Uterus (tissue), 4 donors: ENCODE measurements around the gene CEBPZOS. TPM values are rescaled to one million over a fixed set of nuclear protein-coding genes. Genes with fewer than 3 reads are reported as not detected.
"Not testable (repeated sequence)": the region's sequence is repeated elsewhere in the genome, so short reads cannot be mapped to it uniquely, and the experiment has no call there.

Experiments used
- DNase-seq, 2 donors: peaks; one replicate each; pipeline ENCODE4 v3.0.0-alpha.2; 2019 to 2020
- H3K27ac ChIP-seq, 2 donors: fragments of 200-600 bp; sonication (generic); 1 replicate in 1 of 2; 2 replicates in 1 of 2; pipeline ENCODE4 v1.5.1; 2016 to 2018
- H3K27me3 ChIP-seq, 2 donors: fragments of 200-600 bp; sonication (generic); one replicate each; pipeline ENCODE4 v1.5.1; 2018 to 2019; ENCODE audit warnings: control low read depth in 1 of 2
- H3K36me3 ChIP-seq, 2 donors: fragments of 200-600 bp; sonication (generic); one replicate each; pipeline ENCODE4 v1.5.1; 2019; ENCODE audit warnings: control low read depth in 1 of 2
- H3K4me1 ChIP-seq, 2 donors: fragments of 200-600 bp; sonication (generic); one replicate each; pipeline ENCODE4 v1.5.1; 2018 to 2019; ENCODE audit warnings: control low read depth in 1 of 2
- H3K4me3 ChIP-seq, 2 donors: fragments of 200-600 bp; sonication (generic); 1 replicate in 1 of 2; 2 replicates in 1 of 2; pipeline ENCODE4 v1.5.1; 2018 to 2019; ENCODE audit warnings: mild to moderate bottlenecking in 1 of 2
- H3K9me3 ChIP-seq, 2 donors: fragments of 200-600 bp; sonication (generic); one replicate each; pipeline ENCODE4 v1.5.1; 2019; ENCODE audit warnings: control low read depth in 1 of 2
- CTCF ChIP-seq, 4 experiments: fragments of 200-600 bp in 2 of 4; fragments of 450-650 bp in 2 of 4; sonication (generic) in 2 of 4; IDR thresholded peaks; one replicate each; pipeline ENCODE4 v1.5.1; 2016 to 2019; ENCODE audit warnings: antibody characterized with exemption in 4 of 4, mild to moderate bottlenecking in 2 of 4, moderate library complexity in 1 of 4
- POLR2A ChIP-seq, 2 donors: fragments of 450-650 bp; IDR thresholded peaks; one replicate each; pipeline ENCODE4 v1.6.1; 2016; ENCODE audit warnings: antibody characterized with exemption in 2 of 2, mild to moderate bottlenecking in 1 of 2, moderate library complexity in 1 of 2
- intact Hi-C: fragments of 100-400 bp; cut with DNase I; formaldehyde crosslinking; loops from one replicate; pipeline ENCODE4 v1.15.1; 2023; ENCODE audit warnings: low total_unique reads
- total RNA-seq, 4 donors: library from RNA; depleted of rRNA in 3 of 4; stranded (reverse); fragments of >200 nt in 3 of 4; gene quantifications; one replicate each; pipeline versions ENCODE4 v1.1.0 to v1.2.4, GENCODE V29; 2014 to 2023
- donor health status: DM: yes; HTN: yes; CAD: no.

CEBPZOS gene
- total RNA-seq, 4 donors from 2014 or later: 6.2 to 49.4 (median 16.3) TPM

DNA sequence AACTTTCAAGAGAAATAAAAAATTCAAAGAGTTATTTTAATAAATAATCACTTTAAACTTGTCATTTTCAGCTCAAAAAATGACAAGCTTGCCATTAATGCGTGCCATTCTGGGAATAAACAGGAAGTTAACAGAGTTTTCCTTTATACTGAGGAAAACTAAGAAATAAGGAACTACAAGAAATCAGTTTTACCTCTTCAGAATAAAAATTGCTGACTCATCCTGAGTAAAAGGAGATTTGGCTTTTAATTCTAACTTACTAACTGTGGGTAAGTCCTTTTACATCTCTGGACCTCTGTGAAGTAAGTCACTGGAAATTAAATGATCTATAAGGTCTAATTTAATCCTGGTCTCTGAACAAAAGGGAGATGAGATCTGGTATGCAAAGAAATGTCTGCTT lies 19.0 kb downstream of the CEBPZOS start:
- DNase-seq: no peak
- H3K4me3 ChIP-seq: no peak overlapping the region
- peak overlapping the region in 1 of 2 donors; percentile 41 for H3K27ac ChIP-seq
- H3K4me1 ChIP-seq: no peaks in the 10 kb centered on the region
- no peaks in the 10 kb centered on the region for H3K36me3 ChIP-seq
- H3K27me3 ChIP-seq: no peaks in the 10 kb centered on the region
- TF ChIP-seq POLR2A (IDR thresholded peaks at IDR 0.05) (no peak), CTCF (IDR thresholded peaks at IDR 0.05) (no peak)
- no peaks in the 10 kb centered on the region for H3K9me3 ChIP-seq
- intact Hi-C loops: no loop called here

DNA sequence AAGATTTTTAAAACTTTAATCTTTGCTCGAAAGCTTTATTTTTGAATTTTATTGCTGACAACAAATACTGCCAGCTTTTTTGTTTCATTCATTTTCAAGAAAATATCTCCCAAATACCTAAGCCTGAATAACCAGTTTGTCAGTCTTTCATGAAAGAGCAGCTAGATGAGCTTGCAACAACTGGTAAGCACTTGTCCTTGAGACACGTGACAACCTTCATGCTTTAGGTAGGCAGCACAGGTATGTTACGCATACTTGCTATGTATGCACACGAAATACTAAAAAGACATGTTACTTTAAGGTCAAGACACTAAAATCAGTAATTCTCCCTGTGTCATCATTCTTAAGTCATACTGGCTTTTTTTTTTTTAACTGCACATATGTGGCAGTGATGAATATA lies 22.8 kb downstream of the CEBPZOS start:
- no peaks in the 10 kb centered on the region for H3K4me1 ChIP-seq
- intact Hi-C loops: no loop called here
- H3K27ac ChIP-seq: no peak overlapping the region
- no peaks in the 10 kb centered on the region for H3K36me3 ChIP-seq
- no peaks in the 10 kb centered on the region for H3K27me3 ChIP-seq
- TF ChIP-seq CTCF (IDR thresholded peaks at IDR 0.05) (no peak), POLR2A (IDR thresholded peaks at IDR 0.05) (no peak)
- DNase-seq: no peak
- H3K4me3 ChIP-seq: no peak overlapping the region
- H3K9me3 ChIP-seq: no peaks in the 10 kb centered on the region

DNA sequence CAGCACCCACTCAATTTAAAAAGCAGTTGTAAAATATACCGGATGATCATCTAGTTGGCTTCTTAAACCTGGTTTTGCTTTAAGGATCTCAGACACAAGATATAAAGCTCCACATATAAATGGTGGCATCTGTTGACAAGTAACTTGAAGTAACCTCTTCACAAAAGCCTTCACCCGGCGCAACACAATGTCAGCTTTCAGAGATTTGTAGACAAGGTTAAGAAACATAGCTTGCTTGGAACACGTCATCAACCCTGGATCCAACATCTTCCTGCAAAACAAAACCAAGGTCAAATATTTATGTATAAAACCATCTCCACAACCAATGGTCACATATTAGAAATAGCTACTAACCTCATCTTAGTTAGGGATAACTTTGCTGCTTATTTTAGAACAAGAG lies 26.8 kb downstream of the CEBPZOS start:
- intact Hi-C loops: no loop called here
- Histone ChIP-seq H3K4me3 (no peak overlapping the region), H3K4me1 (peaks cover 0 to 5% of the 10 kb centered on the region in 2 donors), H3K27ac (no peak overlapping the region), H3K27me3 (no peaks in the 10 kb centered on the region), H3K36me3 (no peaks in the 10 kb centered on the region), H3K9me3 (no peaks in the 10 kb centered on the region)
- no peak for TF ChIP-seq CTCF (IDR thresholded peaks at IDR 0.05)
- no peak for DNase-seq

- H3K27ac ChIP-seq: no peak overlapping the region
- no peaks in the 10 kb centered on the region for H3K9me3 ChIP-seq
- no peak overlapping the region for H3K4me3 ChIP-seq
- TF ChIP-seq CTCF (IDR thresholded peaks at IDR 0.05): no peak
- TF ChIP-seq POLR2A (IDR thresholded peaks at IDR 0.05): no peak
- H3K27me3 ChIP-seq: no peaks in the 10 kb centered on the region
- H3K4me1 ChIP-seq: peaks cover 0 to 5% of the 10 kb centered on the region in 2 donors
- intact Hi-C loops: no loop called here
- no peaks in the 10 kb centered on the region for H3K36me3 ChIP-seq
- no peak for DNase-seq
Measured at GRCh38 chr2:37224063-37224462, 27.8 kb downstream of the CEBPZOS start.

DNA sequence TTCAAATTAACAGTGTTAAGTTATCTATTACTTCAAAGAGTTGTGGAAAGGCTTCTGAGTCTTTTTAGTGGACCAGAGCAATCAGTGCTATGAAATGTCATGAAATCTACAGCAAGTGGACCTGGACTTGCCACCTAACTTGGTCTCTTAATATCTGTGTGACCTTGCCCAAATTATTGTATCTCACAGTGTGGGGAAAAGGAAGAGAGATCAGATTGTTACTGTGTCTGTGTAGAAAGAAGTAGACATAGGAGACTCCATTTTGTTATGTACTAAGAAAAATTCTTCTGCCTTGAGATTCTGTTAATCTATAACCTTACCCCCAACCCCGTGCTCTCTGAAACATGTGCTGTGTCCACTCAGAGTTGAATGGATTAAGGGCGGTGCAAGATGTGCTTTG lies 28.8 kb downstream of the CEBPZOS start:
- H3K4me3 ChIP-seq, H3K36me3 ChIP-seq, H3K9me3 ChIP-seq, intact Hi-C loops, DNase-seq, H3K27ac ChIP-seq, H3K27me3 ChIP-seq: not testable (repeated sequence)
- H3K4me1 ChIP-seq: peaks cover 7 to 12% of the 10 kb centered on the region in 2 donors

DNA sequence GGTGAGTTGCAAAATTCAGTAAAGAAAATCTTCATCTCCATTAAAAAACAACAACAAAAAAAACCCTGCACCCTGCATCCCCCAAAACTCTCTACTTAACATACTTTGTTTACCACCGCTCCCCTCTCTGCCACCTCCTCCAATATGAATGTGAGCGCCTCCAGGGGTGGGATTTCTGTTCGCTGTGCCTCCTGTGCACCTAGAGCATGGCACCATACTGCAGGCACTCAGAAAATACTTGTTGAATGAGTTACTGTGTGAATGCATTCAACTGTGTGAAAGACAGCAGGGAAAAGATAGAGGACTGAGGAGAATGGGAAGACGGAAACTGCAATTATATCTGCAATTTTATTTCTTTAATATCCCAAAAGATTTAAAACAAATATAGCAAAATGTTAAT lies 30.6 kb downstream of the CEBPZOS start:
- intact Hi-C loops: no loop called here
- Histone ChIP-seq H3K4me1 (peaks cover 7 to 12% of the 10 kb centered on the region in 2 donors), H3K27ac (no peak overlapping the region), H3K27me3 (no peaks in the 10 kb centered on the region), H3K36me3 (no peaks in the 10 kb centered on the region), H3K9me3 (no peaks in the 10 kb centered on the region), H3K4me3 (no peak overlapping the region)
- no peak for DNase-seq
- no peak for TF ChIP-seq CTCF (IDR thresholded peaks at IDR 0.05)
- no peak for TF ChIP-seq POLR2A (IDR thresholded peaks at IDR 0.05)
